GM12872 (cell line): Measurements from ENCODE around the gene HP1BP3.

Experiments used
- CTCF ChIP-seq: IDR thresholded peaks from 3 replicates; pipeline ENCODE4 v1.5.1; 2011; ENCODE audit warnings: low read depth, mild to moderate bottlenecking, low read length, moderate library complexity; ENCODE audit not compliant: insufficient read depth

HP1BP3 gene

GRCh38 chr1:20787840-20788795 lies 1.0 kb upstream of the HP1BP3 start:
- TF ChIP-seq CTCF: no peak

DNA sequence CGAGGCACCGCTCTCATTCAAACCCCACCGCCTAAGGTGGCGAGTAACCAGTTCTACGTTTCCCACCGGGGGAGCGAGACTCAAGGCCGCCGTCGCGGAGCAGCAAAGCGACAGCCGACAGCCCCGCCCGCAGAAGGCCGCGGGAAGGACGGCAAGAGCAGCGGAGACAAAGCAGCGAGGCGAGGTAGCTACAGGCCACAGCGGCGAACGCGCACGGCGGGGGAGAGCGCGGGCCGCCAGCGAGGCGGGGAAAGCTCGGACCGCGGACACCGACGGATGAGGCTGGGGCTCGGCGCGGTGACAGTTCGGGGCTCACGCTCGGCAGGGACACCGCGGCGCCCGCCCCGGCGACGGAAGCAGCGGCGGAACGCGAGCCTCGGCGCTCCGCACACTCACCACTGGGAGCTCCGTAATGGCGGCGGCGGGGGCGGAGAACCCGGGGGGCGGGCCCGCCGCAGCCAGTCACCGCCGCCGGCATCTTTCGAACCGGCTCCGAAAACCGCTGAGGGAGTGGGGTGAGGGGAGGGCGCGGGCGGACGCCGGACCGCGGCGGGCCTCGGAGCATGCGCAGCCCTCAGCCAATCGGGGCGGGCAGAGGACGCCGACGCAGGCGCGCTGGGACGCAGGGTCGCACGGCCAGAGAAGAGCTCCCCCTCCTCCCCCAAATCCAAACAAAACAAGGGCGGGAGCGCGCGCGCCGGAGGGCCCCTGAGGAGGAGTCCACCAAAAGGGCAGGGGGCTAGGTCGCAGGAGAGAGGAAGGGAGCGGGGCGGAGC lies 666 bp downstream of the HP1BP3 start:
- TF ChIP-seq CTCF: no peak

GRCh38 chr1:20785907-20786252 lies 1.2 kb downstream of the HP1BP3 start:
- no peak for TF ChIP-seq CTCF

- no peak for TF ChIP-seq CTCF
These were observed 11.4 kb downstream of the HP1BP3 start for GRCh38 chr1:20775700-20776099.

GRCh38 chr1:20771780-20772179 lies 15.3 kb downstream of the HP1BP3 start:
- no peak for TF ChIP-seq CTCF

- TF ChIP-seq CTCF: no peak
These were observed 16.6 kb downstream of the HP1BP3 start for GRCh38 chr1:20770314-20771087.

DNA sequence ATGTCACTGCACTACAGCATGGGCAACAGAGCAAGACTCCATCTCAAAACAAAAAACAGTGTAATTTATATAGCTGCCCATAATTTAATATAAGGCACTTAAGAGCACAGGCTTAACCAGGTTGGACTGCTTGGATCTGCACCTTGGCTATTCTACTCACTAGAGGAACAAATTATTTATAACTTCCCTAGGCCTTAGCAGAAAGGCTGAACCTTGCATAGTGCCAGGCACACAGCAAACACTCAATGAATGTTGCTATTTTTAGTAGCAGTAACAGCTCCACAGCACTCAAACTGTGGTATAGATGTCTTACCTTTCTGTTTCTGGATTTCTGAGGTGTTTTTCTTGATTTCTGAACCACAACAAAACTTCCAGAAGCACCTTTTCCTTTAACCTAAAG lies 19.8 kb downstream of the HP1BP3 start:
- TF ChIP-seq CTCF: no peak
